ENCODE results near the gene MYBBP1A.
A peak's percentile ranks its signal among the peaks of the same experiment; 100 is the strongest.
"Not testable (repeated sequence)": the region's sequence is repeated elsewhere in the genome, so short reads cannot be mapped to it uniquely, and the experiment has no call there.

MYBBP1A gene

DNA sequence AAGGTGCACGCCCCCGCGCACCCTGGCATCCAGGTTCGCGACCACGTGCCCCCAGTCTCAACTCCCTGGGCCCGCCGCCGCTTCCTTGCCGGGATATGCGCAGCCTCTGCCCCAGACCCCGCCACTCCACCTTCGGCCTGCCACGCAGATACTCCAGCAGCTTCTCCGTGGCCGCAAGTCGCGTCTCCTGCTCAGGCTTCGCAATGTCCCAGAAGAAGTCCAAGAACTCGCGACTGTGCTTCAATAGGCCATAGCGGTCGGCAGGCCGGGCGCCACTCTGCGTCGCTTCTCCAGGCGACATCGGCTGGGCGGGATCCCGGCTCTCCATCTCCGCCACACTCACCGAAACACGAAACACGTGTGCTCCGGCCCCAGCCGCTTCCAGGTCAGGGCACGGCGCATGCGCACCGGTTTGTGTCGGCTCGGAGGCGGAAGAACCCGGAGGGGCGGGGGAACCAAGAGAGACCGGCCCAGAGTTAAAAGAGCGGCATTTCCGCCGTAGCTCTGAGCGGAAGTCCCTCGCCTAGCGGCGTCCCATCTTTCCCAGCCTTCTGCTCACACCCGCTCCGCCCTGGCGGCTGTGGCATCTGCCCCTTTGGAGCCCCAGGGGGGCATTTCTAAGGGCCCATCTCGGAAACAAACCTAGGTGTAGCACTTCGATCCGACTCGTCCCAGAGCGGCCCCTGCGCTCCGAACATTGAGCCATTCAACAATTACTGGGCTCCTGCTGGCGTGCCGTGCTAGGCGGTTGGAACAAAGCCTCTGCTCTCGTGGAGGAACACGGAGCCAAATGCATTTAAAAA is at the start of gene MYBBP1A:
Gene MYBBP1A (minus strand): TSS at position 388 of the 803 bp plus-strand sequence. CDS start 60 bp downstream, at position 328.
- peak; percentile 76 for DNase-seq

DNA sequence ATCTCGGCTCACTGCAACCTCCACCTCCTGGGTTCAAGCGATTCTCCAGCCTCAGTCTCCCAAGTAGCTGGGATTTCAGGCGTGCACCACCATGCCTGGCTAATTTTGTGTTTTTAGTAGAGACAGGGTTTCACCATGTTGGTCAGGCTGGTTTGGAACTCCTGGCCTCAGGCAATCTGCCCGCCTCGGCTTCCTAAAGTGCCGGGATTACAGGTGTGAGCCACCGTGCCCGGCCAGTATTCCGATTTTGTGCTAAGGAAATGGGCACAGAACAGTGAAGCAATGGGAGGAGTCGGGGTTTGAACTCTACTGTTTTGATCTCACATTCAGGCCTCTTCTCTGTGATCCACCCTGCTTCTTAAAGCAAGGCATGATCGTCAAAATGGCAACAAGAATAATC is 49.6 kb upstream of the MYBBP1A start:
- DNase-seq, result not testable (repeated sequence)

- DNase-seq, result no peak
Observed at GRCh38 chr17:4604111-4604644, 49.0 kb upstream of the MYBBP1A start.

DNA sequence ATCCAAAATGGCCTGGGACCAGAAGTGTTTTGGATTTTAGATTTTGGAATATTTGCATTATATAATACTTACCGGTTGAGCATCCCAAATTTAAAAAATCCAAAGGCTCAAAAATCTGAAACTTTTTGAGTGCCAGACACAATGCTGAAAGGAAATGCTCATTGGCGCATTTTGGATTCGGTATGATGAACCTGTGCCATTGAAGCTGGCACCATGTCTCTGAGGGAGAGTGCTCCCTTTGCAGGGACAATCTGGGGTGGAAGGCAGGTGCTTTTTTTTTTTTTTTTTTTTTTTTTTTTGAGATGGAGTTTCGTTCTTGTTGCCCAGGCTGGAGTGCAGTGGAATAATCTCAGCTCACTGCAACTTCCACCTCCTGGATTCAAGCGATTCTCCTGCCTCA is 46.9 kb upstream of the MYBBP1A start:
- no peak for DNase-seq

DNA sequence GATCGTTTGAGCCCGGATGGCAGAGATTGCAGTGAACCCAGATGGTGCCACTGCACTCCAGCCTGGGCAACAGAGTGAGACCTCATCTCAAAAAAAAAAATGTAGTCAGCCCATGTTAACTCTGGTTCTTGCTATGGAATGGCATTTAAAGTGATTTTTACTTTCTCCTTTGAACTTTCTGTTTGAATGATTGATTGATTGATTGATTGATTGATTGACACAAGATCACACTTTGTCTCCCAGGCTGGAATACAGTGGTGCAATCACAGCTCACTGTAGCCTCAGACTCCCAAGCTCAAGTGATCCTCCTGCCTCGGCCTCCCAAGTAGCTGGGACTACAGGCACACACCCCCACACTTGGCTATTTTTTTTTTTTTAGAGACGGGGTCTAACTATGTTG is 46.1 kb upstream of the MYBBP1A start:
- no peak for DNase-seq

GRCh38 chr17:4600563-4600962 is 45.4 kb upstream of the MYBBP1A start:
- DNase-seq, result no peak

- DNase-seq, result no peak
Observed at GRCh38 chr17:4599505-4600281, 44.5 kb upstream of the MYBBP1A start.

DNA sequence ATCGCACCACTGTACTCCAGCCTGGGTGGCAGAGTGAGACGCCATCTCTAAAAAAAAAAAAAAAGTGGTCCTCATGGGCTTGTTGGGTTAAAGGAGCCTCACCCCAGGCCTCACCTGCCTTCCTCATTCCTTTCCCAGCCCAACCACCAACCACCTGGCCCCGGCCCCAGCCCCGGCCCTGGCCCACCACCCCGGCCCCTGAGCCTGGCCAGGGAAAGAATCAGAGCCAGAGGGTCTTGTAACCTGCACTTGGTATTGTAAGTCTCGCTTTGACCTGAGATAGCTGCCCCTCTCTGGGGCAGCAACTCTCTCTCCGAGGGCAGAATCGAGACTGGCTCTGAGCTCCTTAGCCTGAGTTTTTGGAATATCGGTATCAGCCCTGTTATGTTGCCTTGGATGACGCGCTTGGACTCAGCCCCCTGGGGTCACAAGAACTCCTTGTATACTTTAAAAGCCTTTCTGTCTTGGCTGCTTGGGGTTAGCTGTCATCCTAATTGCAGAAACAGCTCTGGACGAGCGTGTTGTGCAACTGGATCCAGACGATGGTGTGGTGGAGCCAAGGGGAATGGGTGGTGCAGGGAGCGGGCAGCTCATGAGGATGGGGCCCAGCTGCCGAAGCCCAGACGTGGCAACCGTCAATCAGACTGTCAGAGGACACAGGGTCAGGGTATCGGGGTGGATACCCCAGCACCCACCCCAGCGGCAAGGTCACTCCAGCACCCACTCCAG is 43.8 kb upstream of the MYBBP1A start:
- DNase-seq, result no peak

DNA sequence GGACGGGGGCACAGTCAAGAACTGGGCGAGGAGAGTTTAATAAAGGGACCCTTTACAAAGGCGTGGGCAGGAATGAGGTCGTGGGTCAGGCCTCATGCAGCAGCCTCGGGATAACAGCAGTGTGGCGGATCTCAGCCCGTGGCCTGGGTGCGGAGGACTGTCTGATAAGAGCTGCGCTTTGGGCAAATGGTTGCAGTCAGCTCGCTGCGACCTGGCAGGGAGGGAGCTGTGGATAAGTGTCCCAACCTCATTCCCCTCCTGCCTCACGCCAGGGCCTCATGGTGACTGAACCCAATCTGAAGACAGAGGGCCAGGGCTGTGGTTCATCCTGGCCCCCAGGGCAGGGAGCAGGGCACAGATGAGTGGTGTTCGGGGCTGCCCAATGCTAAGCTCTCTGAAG is 42.8 kb upstream of the MYBBP1A start:
- no peak for DNase-seq

GRCh38 chr17:4596636-4597380 is 41.6 kb upstream of the MYBBP1A start:
- DNase-seq, result no peak

GRCh38 chr17:4595685-4596342 is 40.6 kb upstream of the MYBBP1A start:
- DNase-seq, result not testable (repeated sequence)

- no peak for DNase-seq
Observed at GRCh38 chr17:4594931-4595684, 39.9 kb upstream of the MYBBP1A start.

- no peak for DNase-seq
Observed at GRCh38 chr17:4594406-4594805, 39.2 kb upstream of the MYBBP1A start.

GRCh38 chr17:4593021-4593421 is 37.8 kb upstream of the MYBBP1A start:
- DNase-seq, result no peak

DNA sequence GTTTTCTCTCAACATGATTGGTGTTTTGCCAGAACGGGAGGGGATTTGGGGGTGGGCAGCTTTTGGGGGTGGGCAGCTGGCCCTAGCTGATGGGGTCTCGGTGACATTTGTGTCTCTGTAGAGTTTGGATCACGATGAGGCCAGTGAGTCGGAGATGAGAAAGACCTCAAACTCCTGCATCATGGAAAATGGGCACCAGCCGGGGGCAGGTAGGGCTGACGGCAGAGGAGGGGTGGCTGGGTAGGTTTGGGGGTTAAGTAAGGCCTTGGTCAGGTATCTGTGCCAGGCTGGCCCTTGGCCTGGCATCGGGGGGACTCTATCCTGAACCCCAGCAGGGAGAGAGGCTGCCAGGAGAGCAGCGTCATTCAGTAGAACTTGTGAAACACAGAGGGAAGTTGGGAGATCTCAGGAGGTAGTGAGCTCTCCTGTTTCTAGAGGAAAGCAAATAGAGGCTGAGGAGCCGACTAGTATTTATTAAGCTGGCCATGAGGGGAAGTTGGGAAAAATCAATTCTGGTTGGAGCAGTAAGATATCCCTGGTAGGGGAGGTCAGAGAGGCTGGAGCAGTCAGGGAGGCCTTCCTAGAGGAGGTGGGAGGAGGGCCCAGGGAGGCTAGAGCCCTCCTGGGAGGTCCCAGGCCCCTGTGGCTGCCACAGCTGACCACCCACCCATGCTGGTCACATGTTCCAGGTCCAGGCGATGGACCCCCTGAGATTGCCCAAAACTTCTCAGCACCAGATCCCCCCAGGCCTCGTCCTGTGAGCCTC is 37.2 kb upstream of the MYBBP1A start:
- DNase-seq, result no peak

- no peak for DNase-seq
Observed at GRCh38 chr17:4591529-4591928, 36.3 kb upstream of the MYBBP1A start.

DNA sequence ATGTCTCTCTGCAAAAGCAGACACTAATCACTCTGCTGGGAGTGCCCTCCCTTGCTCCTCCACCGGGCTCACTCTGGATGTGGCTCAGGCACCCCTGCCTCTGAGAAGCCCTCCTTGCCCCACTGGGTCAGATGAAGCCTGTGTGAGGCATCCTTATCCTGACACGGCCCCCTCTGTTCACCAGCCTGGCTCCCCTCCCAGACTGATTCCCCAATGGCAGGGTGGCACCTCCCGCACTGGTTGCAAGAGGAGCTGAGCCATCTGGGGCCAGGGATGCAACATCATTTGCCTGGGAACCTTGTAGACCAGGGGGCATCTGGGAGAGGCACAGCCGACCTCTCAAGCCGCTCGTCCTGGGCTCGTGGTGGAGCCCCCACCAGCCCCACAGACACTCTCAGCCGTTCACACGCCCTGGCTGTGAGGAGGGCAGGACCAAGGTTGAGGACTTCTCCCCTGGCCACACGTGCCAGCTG is 35.8 kb upstream of the MYBBP1A start:
- no peak for DNase-seq

DNA sequence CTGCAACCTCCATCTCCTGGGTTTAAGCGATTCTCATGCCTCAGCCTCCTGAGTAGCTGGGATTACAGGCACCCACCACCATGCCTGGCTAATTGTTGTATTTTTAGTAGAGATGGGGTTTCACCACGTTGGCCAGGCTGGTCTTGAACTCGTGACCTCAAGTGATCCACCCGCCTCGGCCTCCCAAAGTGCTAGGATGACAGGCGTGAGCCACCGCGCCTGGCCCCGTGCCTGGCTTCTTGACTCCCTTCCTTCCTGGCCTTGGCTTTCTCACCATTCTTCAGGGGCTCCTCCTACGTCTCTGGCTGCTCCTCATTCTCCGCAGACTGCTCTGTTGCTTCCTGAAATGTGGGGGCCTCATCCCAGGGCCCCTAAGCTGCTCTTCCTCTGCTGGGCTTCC is 34.9 kb upstream of the MYBBP1A start:
- DNase-seq, result not testable (repeated sequence)

- no peak for DNase-seq
Observed at GRCh38 chr17:4588898-4589625, 33.9 kb upstream of the MYBBP1A start.

Measured in GF-D8 (cell line).